H9 (cell line): ENCODE results near the gene PARP9. TPM values are rescaled to one million over a fixed set of nuclear protein-coding genes. Genes with fewer than 3 reads are reported as not detected.
A peak's percentile ranks its signal among the peaks of the same experiment; 100 is the strongest.

Source experiments
- DNase-seq: peaks from one replicate; pipeline ENCODE4 v3.0.0-alpha.2; 2017
- H2AFZ ChIP-seq: one replicate; pipeline ENCODE4 v1.6.1; 2013; ENCODE audit warnings: mild to moderate bottlenecking, low read length, control low read depth, moderate library complexity
- H2AK5ac ChIP-seq: 2 replicates; pipeline ENCODE4 v1.6.1; 2013; ENCODE audit warnings: low read length, control low read depth, mixed read lengths; ENCODE audit not compliant: insufficient read length
- H2BK120ac ChIP-seq: one replicate; pipeline ENCODE4 v1.6.1; 2013; ENCODE audit warnings: low read depth, mild to moderate bottlenecking, low read length, control low read depth, inconsistent platforms; ENCODE audit not compliant: poor library complexity, severe bottlenecking
- H2BK12ac ChIP-seq: 2 replicates; pipeline ENCODE4 v1.6.1; 2013; ENCODE audit warnings: low read length, control low read depth, mixed read lengths, low read depth; ENCODE audit not compliant: insufficient read length
- H2BK15ac ChIP-seq: 2 replicates; pipeline ENCODE4 v1.6.1; 2013; ENCODE audit warnings: low read depth, low read length, control low read depth
- H2BK20ac ChIP-seq: one replicate; pipeline ENCODE4 v1.6.1; 2013; ENCODE audit warnings: low read depth, mild to moderate bottlenecking, low read length, control low read depth, inconsistent platforms; ENCODE audit not compliant: poor library complexity, severe bottlenecking
- H2BK5ac ChIP-seq: 2 replicates; pipeline ENCODE4 v1.6.1; 2013; ENCODE audit warnings: low read length, control low read depth, mixed read lengths; ENCODE audit not compliant: insufficient read length
- H3K14ac ChIP-seq: 2 replicates; pipeline ENCODE4 v1.6.1; 2013; ENCODE audit warnings: low read length, control low read depth; ENCODE audit not compliant: insufficient read depth
- H3K18ac ChIP-seq: 2 replicates; pipeline ENCODE4 v1.6.1; 2013; ENCODE audit warnings: low read depth, mild to moderate bottlenecking, mixed read lengths, low read length, control low read depth; ENCODE audit not compliant: insufficient read length
- H3K23ac ChIP-seq: 2 replicates; pipeline ENCODE4 v1.6.1; 2013; ENCODE audit warnings: low read length, control low read depth, mixed read lengths, low read depth; ENCODE audit not compliant: insufficient read length
- H3K23me2 ChIP-seq: 2 replicates; pipeline ENCODE4 v1.6.1; 2013; ENCODE audit warnings: low read depth, mild to moderate bottlenecking, mixed read lengths, low read length, control low read depth; ENCODE audit not compliant: insufficient read length, poor library complexity, severe bottlenecking
- H3K27ac ChIP-seq: 2 replicates; pipeline ENCODE4 v1.5.1; 2013; ENCODE audit warnings: low read length, control low read depth, mixed read lengths, low read depth; ENCODE audit not compliant: insufficient read length
- H3K27me3 ChIP-seq: 2 replicates; pipeline ENCODE4 v1.6.1; 2013; ENCODE audit warnings: low read length, control low read depth, inconsistent platforms; ENCODE audit not compliant: insufficient read depth
- H3K4ac ChIP-seq: 2 replicates; pipeline ENCODE4 v1.6.1; 2013; ENCODE audit warnings: low read depth, mild to moderate bottlenecking, control low read depth, inconsistent platforms, low read length, moderate library complexity
- H3K4me1 ChIP-seq: 2 replicates; pipeline ENCODE4 v1.6.1; 2013; ENCODE audit warnings: low read length, control low read depth, inconsistent platforms; ENCODE audit not compliant: insufficient read depth
- H3K4me2 ChIP-seq: 2 replicates; pipeline ENCODE4 v1.6.1; 2013; ENCODE audit warnings: low read length, control low read depth, mixed read lengths; ENCODE audit not compliant: insufficient read length, insufficient read depth
- H3K56ac ChIP-seq: 2 replicates; pipeline ENCODE4 v1.6.1; 2013; ENCODE audit warnings: low read depth, mild to moderate bottlenecking, mixed read lengths, low read length, control low read depth; ENCODE audit not compliant: insufficient read length
- H3K79me1 ChIP-seq: 2 replicates; pipeline ENCODE4 v1.6.1; 2013; ENCODE audit warnings: low read depth, mild to moderate bottlenecking, moderate library complexity, low read length, control low read depth, inconsistent platforms; ENCODE audit not compliant: insufficient read depth, poor library complexity, severe bottlenecking
- H3K79me2 ChIP-seq: 2 replicates; pipeline ENCODE4 v1.6.1; 2013; ENCODE audit warnings: low read length, control low read depth, inconsistent platforms; ENCODE audit not compliant: insufficient read depth
- H3K9ac ChIP-seq: 2 replicates; pipeline ENCODE4 v1.6.1; 2013; ENCODE audit warnings: low read length, control low read depth, mixed read lengths; ENCODE audit not compliant: insufficient read length; ENCODE audit errors: extremely low read depth
- H3K9me3 ChIP-seq: one replicate; pipeline ENCODE4 v1.6.1; 2013; ENCODE audit warnings: low read depth, low read length, inconsistent platforms; ENCODE audit not compliant: control insufficient read depth
- H3T11ph ChIP-seq: one replicate; pipeline ENCODE4 v1.6.1; 2013; ENCODE audit warnings: mild to moderate bottlenecking, low read length, control low read depth, inconsistent platforms
- H4K20me1 ChIP-seq: one replicate; pipeline ENCODE4 v1.6.1; 2013; ENCODE audit not compliant: control insufficient read depth, insufficient read length, insufficient read depth
- H4K5ac ChIP-seq: 2 replicates; pipeline ENCODE4 v1.6.1; 2013; ENCODE audit warnings: low read depth, mild to moderate bottlenecking, mixed read lengths, low read length, control low read depth; ENCODE audit not compliant: insufficient read length
- H4K8ac ChIP-seq: replicated peaks from 2 replicates; pipeline ENCODE4 v1.6.1; 2013; ENCODE audit warnings: low read length, control low read depth, mixed read lengths, low read depth; ENCODE audit not compliant: insufficient read length
- H4K91ac ChIP-seq: 2 replicates; pipeline ENCODE4 v1.6.1; 2013; ENCODE audit warnings: low read depth, mild to moderate bottlenecking, moderate library complexity, mixed read lengths, low read length, control low read depth; ENCODE audit not compliant: insufficient read length
- H3K27ac Mint-ChIP-seq, 3 experiments: 2 replicates in 2 of 3; 3 replicates in 1 of 3; pipeline ENCODE4 v1.8.0; 2020 to 2021; ENCODE audit warnings: mixed read lengths in 3 of 3, mild to moderate bottlenecking in 1 of 3, moderate library complexity in 1 of 3
- H3K27me3 Mint-ChIP-seq: 2 replicates; pipeline ENCODE4 v1.8.0; 2021; ENCODE audit warnings: low read depth, mild to moderate bottlenecking, moderate library complexity, mixed read lengths
- H3K36me3 Mint-ChIP-seq, 3 experiments: 2 replicates in 2 of 3; 3 replicates in 1 of 3; pipeline ENCODE4 v1.8.0; 2020 to 2021; ENCODE audit warnings: low read depth in 3 of 3, mixed read lengths in 3 of 3; ENCODE audit not compliant: insufficient read depth in 1 of 3
- H3K4me1 Mint-ChIP-seq, 2 experiments: 2 replicates each; pipeline ENCODE4 v1.8.0; 2020; ENCODE audit warnings: mixed read lengths in 2 of 2
- H3K4me3 Mint-ChIP-seq, 2 experiments: 2 replicates in 1 of 2; 3 replicates in 1 of 2; pipeline ENCODE4 v1.8.0; 2020 to 2021; ENCODE audit warnings: mild to moderate bottlenecking in 2 of 2, mixed read lengths in 2 of 2, moderate library complexity in 1 of 2
- H3K9me3 Mint-ChIP-seq, 2 experiments: 2 replicates in 1 of 2; 3 replicates in 1 of 2; pipeline ENCODE4 v1.8.0; 2020; ENCODE audit warnings: mild to moderate bottlenecking in 2 of 2, mixed read lengths in 2 of 2, moderate library complexity in 1 of 2
- WGBS: extraction: QIAGEN DNeasy Blood & Tissue Kit; methylation state at CpG from one replicate; pipeline ENCODE4 v1.1.7; 2013; ENCODE audit warnings: missing lambda C conversion rate, low lambda C conversion rate, mixed read lengths; ENCODE audit not compliant: insufficient read length; ENCODE audit errors: extremely low coverage; 5-methylcytosine and 5-hydroxymethylcytosine counted together
- total RNA-seq: library from RNA; stranded (reverse); gene quantifications from 2 replicates; pipeline ENCODE4 v1.2.1, GENCODE V29; 2021
- TF ChIP-seq, protein P1 (sequence below): fragments of 200-600 bp; sonication (generic); conservative IDR thresholded peaks from 3 replicates; pipeline ENCODE4 v1.8.0; 2021; ENCODE audit warnings: antibody characterized with exemption, mild to moderate bottlenecking

The PARP9 gene
- total RNA-seq, 1 experiment from 2014 or later, result 3.4 TPM

DNA sequence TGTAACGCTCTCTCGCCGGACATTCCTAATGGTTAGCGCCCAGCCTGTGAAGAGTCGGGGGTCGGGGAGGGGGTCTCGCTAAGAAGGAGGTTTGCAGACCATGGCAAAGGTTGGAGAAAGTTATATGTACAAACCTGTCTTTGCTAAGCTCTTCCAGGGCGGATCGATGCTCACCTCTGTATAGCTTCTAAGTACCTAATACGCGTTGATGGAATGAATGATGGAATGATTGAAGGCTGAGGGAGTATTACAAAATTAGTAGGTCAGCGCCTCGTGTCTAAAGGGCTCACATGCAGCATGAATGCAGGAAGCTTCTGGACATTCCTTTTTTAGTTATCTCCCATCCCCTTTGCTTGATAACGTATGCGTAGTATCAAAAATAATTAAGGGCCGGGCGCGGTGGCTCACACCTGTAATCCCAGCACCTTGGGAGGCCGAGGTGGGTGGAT, 49.1 kb downstream of the PARP9 start:
- H3K18ac ChIP-seq, result no peak overlapping the region
- H3K27me3 ChIP-seq, result no peaks in the 10 kb centered on the region
- no peak overlapping the region for H2BK12ac ChIP-seq
- H2BK5ac ChIP-seq, result no peak overlapping the region
- H3K79me2 ChIP-seq, result peaks cover 18% of the 10 kb centered on the region; the same call in 1 of the 2 replicates
- no peak overlapping the region for H4K8ac ChIP-seq
- H3K9me3 ChIP-seq, result no peaks in the 10 kb centered on the region
- peaks cover 3% of the 10 kb centered on the region for H3K79me1 ChIP-seq
- H2AK5ac ChIP-seq, result no peak overlapping the region
- H3K27ac Mint-ChIP-seq, result no peak overlapping the region; a peak in 1 of 7 replicates
- no peak overlapping the region for H3K23ac ChIP-seq
- H3K4me1 ChIP-seq, result no peaks in the 10 kb centered on the region; the same call in 1 of the 2 replicates
- no peaks in the 10 kb centered on the region for H4K20me1 ChIP-seq
- DNase-seq, result no peak
- H3K36me3 Mint-ChIP-seq, result no peaks in the 10 kb centered on the region
- H3T11ph ChIP-seq, result no peak overlapping the region
- no CpG with 5 or more reads among the region's 19 CpGs for WGBS
- no peak overlapping the region for H3K9ac ChIP-seq
- H3K27ac ChIP-seq, result no peak overlapping the region
- peak overlapping the region; percentile 99 for H3K4me2 ChIP-seq
- H3K27me3 Mint-ChIP-seq, result no peaks in the 10 kb centered on the region; the same call in 1 of the 2 replicates
- no peak overlapping the region for H2BK20ac ChIP-seq
- H2BK120ac ChIP-seq, result no peak overlapping the region
- peak overlapping the region; percentile 80 to 82 for H3K4me3 Mint-ChIP-seq
- peaks cover 11% of the 10 kb centered on the region for H3K23me2 ChIP-seq
- H4K5ac ChIP-seq, result no peak overlapping the region
- H4K91ac ChIP-seq, result no peak overlapping the region
- no peak overlapping the region for H3K4ac ChIP-seq
- H2BK15ac ChIP-seq, result no peak overlapping the region
- H2AFZ ChIP-seq, result peak overlapping the region; percentile 4
- H3K4me1 Mint-ChIP-seq, result peaks cover 31 to 34% of the 10 kb centered on the region in 2 experiments
- peaks cover 0 to 3% of the 10 kb centered on the region in 2 experiments; a peak in 2 of 5 replicates for H3K9me3 Mint-ChIP-seq
- H3K56ac ChIP-seq, result no peak overlapping the region
- TF ChIP-seq, protein P1, sequence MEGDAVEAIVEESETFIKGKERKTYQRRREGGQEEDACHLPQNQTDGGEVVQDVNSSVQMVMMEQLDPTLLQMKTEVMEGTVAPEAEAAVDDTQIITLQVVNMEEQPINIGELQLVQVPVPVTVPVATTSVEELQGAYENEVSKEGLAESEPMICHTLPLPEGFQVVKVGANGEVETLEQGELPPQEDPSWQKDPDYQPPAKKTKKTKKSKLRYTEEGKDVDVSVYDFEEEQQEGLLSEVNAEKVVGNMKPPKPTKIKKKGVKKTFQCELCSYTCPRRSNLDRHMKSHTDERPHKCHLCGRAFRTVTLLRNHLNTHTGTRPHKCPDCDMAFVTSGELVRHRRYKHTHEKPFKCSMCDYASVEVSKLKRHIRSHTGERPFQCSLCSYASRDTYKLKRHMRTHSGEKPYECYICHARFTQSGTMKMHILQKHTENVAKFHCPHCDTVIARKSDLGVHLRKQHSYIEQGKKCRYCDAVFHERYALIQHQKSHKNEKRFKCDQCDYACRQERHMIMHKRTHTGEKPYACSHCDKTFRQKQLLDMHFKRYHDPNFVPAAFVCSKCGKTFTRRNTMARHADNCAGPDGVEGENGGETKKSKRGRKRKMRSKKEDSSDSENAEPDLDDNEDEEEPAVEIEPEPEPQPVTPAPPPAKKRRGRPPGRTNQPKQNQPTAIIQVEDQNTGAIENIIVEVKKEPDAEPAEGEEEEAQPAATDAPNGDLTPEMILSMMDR, result no peak
- no peak overlapping the region for H3K14ac ChIP-seq
